OCI-LY7 (cell line): ENCODE data around the gene RAB8B. TPM values are rescaled to one million over a fixed set of nuclear protein-coding genes. Genes with fewer than 3 reads are reported as not detected.

Experiments used
- BruUV-seq: library from RNA; stranded (reverse); fragments of 400-500 nt; replicated peaks from 2 replicates; lab custom pipeline; 2021; lab: Mats Ljungman, UMichigan
- CTCF ChIA-PET: fragments of 300-600 bp; sonication (Branson Sonifier 250); formaldehyde crosslinking; loops from one replicate; lab custom pipeline; 2022; ENCODE audit warnings: antibody characterized with exemption; ENCODE audit not compliant: unreplicated experiment; lab: Charles Lee
- POLR2A ChIA-PET: fragments of 300-600 bp; sonication (Branson Sonifier 250); formaldehyde crosslinking; loops from one replicate; lab custom pipeline; 2022; ENCODE audit warnings: antibody characterized with exemption; lab: Charles Lee
- DNase-seq: peaks from one replicate; pipeline ENCODE4 v3.0.0-alpha.2; 2015; ENCODE audit warnings: low spot score
- H2AFZ ChIP-seq: fragments of 200-600 bp; sonication (generic), shearing (Covaris generic); 2 replicates; pipeline ENCODE4 v1.6.1; 2014; ENCODE audit warnings: mild to moderate bottlenecking, antibody characterized with exemption, low read length, moderate library complexity
- H3K27ac ChIP-seq: fragments of 200-600 bp; sonication (generic); 2 replicates; pipeline ENCODE4 v1.5.1; 2014; ENCODE audit warnings: mixed run types, low read depth, mild to moderate bottlenecking, moderate library complexity, low read length, inconsistent platforms; ENCODE audit not compliant: poor library complexity, severe bottlenecking
- H3K36me3 ChIP-seq: fragments of 200-600 bp; sonication (generic); 2 replicates; pipeline ENCODE4 v1.6.1; 2014; ENCODE audit warnings: mild to moderate bottlenecking, antibody characterized with exemption, low read length, moderate library complexity, mixed read lengths; ENCODE audit not compliant: insufficient read depth
- H3K4me1 ChIP-seq: fragments of 200-600 bp; sonication (generic); 2 replicates; pipeline ENCODE4 v1.5.1; 2014; ENCODE audit warnings: mild to moderate bottlenecking, low read length; ENCODE audit not compliant: insufficient read depth, poor library complexity, severe bottlenecking
- H3K4me2 ChIP-seq: fragments of 200-600 bp; sonication (generic); 2 replicates; pipeline ENCODE4 v1.6.1; 2014; ENCODE audit warnings: mild to moderate bottlenecking, low read length
- H3K4me3 ChIP-seq: fragments of 200-600 bp; sonication (generic); 2 replicates; pipeline ENCODE4 v1.5.1; 2014; ENCODE audit warnings: mild to moderate bottlenecking, low read depth, low read length; ENCODE audit not compliant: poor library complexity, severe bottlenecking
- H3K79me2 ChIP-seq: fragments of 200-600 bp; sonication (generic); 2 replicates; pipeline ENCODE4 v1.6.1; 2016; ENCODE audit warnings: low read depth, mild to moderate bottlenecking, low read length, moderate library complexity, mixed read lengths; ENCODE audit not compliant: insufficient read depth
- H3K9me2 ChIP-seq: fragments of 200-600 bp; sonication (generic); 2 replicates; pipeline ENCODE4 v1.6.1; 2016; ENCODE audit warnings: mild to moderate bottlenecking, low read length, mixed read lengths; ENCODE audit not compliant: insufficient read depth
- H3K9me3 ChIP-seq: fragments of 200-600 bp; sonication (generic); 2 replicates; pipeline ENCODE4 v1.6.1; 2014; ENCODE audit warnings: mild to moderate bottlenecking, mixed run types, low read length, mixed read lengths
- H4K20me1 ChIP-seq: fragments of 200-600 bp; sonication (generic); 2 replicates; pipeline ENCODE4 v1.6.1; 2014; ENCODE audit warnings: mild to moderate bottlenecking, antibody characterized with exemption, low read length, moderate library complexity, mixed read lengths; ENCODE audit not compliant: insufficient read depth
- CTCF ChIP-seq: fragments of 200-600 bp; sonication (generic); conservative IDR thresholded peaks from 2 replicates; pipeline ENCODE4 v1.5.1; 2014; ENCODE audit warnings: mild to moderate bottlenecking, antibody characterized with exemption, low read length, moderate library complexity, mixed read lengths
- EZH2phosphoT487 ChIP-seq: fragments of 200-600 bp; sonication (generic); IDR thresholded peaks from 2 replicates; pipeline ENCODE4 v1.6.1; 2018; ENCODE audit warnings: low read depth, borderline replicate concordance, mild to moderate bottlenecking, mixed run types, antibody characterized with exemption, low read length, moderate library complexity, mixed read lengths
- intact Hi-C: fragments of 100-400 bp; cut with micrococcal nuclease; formaldehyde crosslinking; loops from one replicate; pipeline ENCODE4 v1.10.0; 2022; ENCODE audit not compliant: unreplicated experiment
- total RNA-seq, 2 experiments: library from RNA; depleted of rRNA in 1 of 2; stranded (reverse); fragments of >200 nt in 1 of 2; shearing (Covaris generic) in 1 of 2; gene quantifications; 2 replicates each; pipeline ENCODE4 v1.2.3, GENCODE V29; 2014 to 2022

Gene RAB8B
- total RNA-seq, 2 experiments from 2014 or later = 4.9 to 18.6 TPM

- no TSS peak for BruUV-seq
- H3K36me3 ChIP-seq = peaks cover 6% of the 10 kb centered on the region
- POLR2A ChIA-PET = no interaction called here
- H4K20me1 ChIP-seq = no peaks in the 10 kb centered on the region
- H3K4me1 ChIP-seq = peaks cover 3% of the 10 kb centered on the region
- peaks cover 10% of the 10 kb centered on the region; the same call in 1 of the 2 replicates for H3K79me2 ChIP-seq
- H3K27ac ChIP-seq = no peak overlapping the region
- no peak overlapping the region for H3K4me3 ChIP-seq
- TF ChIP-seq EZH2phosphoT487 (no peak), CTCF (no peak)
- intact Hi-C loops = no loop called here
- no peaks in the 10 kb centered on the region for H3K9me3 ChIP-seq
- H3K9me2 ChIP-seq = no peaks in the 10 kb centered on the region
- CTCF ChIA-PET = no interaction called here
- no peak overlapping the region for H3K4me2 ChIP-seq
- DNase-seq = no peak
- no peak overlapping the region for H2AFZ ChIP-seq
Observed at GRCh38 chr15:63219196-63219710, 29.8 kb downstream of the RAB8B start.

- Histone ChIP-seq H3K36me3 (peaks cover 6% of the 10 kb centered on the region), H2AFZ (no peak overlapping the region), H3K9me2 (no peaks in the 10 kb centered on the region), H3K4me2 (no peak overlapping the region), H3K27ac (no peak overlapping the region), H3K9me3 (no peaks in the 10 kb centered on the region), H3K79me2 (no peaks in the 10 kb centered on the region), H3K4me3 (no peak overlapping the region), H3K4me1 (no peaks in the 10 kb centered on the region), H4K20me1 (no peaks in the 10 kb centered on the region)
- DNase-seq = no peak
- TF ChIP-seq EZH2phosphoT487 (no peak), CTCF (no peak)
- intact Hi-C loops = no loop called here
- ChIA-PET POLR2A (interaction anchor here (0.8 to 1.0 kb wide), 2 partner anchors 9 to 18 kb away, joined by 4 read pairs; no protein-coding TSS in a partner anchor), CTCF (interaction anchor here (0.6 kb wide), 1 partner anchor 32 kb away, joined by 5 read pairs; the partner anchor contains the start of gene RAB8B)
- BruUV-seq = no TSS peak
Observed at GRCh38 chr15:63221346-63221745, 31.9 kb downstream of the RAB8B start.

GRCh38 chr15:63223463-63223862 lies 34.1 kb downstream of the RAB8B start:
- no peak for TF ChIP-seq EZH2phosphoT487
- TF ChIP-seq CTCF = no peak
- Histone ChIP-seq H3K9me2 (no peaks in the 10 kb centered on the region), H3K27ac (no peak overlapping the region), H3K4me3 (no peak overlapping the region), H3K36me3 (peaks cover 6% of the 10 kb centered on the region), H2AFZ (no peak overlapping the region), H4K20me1 (no peaks in the 10 kb centered on the region), H3K4me1 (no peaks in the 10 kb centered on the region), H3K9me3 (no peaks in the 10 kb centered on the region), H3K79me2 (no peaks in the 10 kb centered on the region), H3K4me2 (no peak overlapping the region)
- no TSS peak for BruUV-seq
- CTCF ChIA-PET = interaction anchor here (0.6 kb wide), 1 partner anchor 20 kb away, joined by 3 read pairs; no protein-coding TSS in a partner anchor
- intact Hi-C loops = no loop called here
- DNase-seq = no peak
- POLR2A ChIA-PET = interaction anchor here (1.0 kb wide), 1 partner anchor 9 kb away, joined by 4 read pairs; no protein-coding TSS in a partner anchor
